ENCODE measurements around the gene SCRT2.

- TF ChIP-seq POLR2A (IDR thresholded peaks at IDR 0.05; ENCODE audit: low read depth, low read length) (no peak), POLR2AphosphoS5 (IDR thresholded peaks at IDR 0.05; ENCODE audit: low read depth, low read length) (no peak)
These were observed 29.3 kb downstream of the SCRT2 start for GRCh38 chr20:646107-646867.

Data from GM12891 (cell line).